Liver (tissue), 9 donors: Measurements from ENCODE around the gene LSAMP. TPM values are rescaled to one million over a fixed set of nuclear protein-coding genes. Genes with fewer than 3 reads are reported as not detected.

ENCODE experiments used
- DNase-seq: peaks from one replicate; pipeline ENCODE4 v3.0.0-alpha.2; 2017; ENCODE audit warnings: low spot score
- H3K27ac ChIP-seq, 2 donors: one replicate each; pipeline ENCODE4 v1.7.0; 2013; ENCODE audit warnings: inconsistent platforms in 2 of 2, low read length in 2 of 2, control low read depth in 1 of 2, low read depth in 1 of 2, mild to moderate bottlenecking in 1 of 2
- H3K27me3 ChIP-seq, 4 donors: one replicate each; pipeline versions ENCODE4 v1.6.1 to v1.7.0; 2013; ENCODE audit warnings: low read length in 3 of 4, inconsistent platforms in 1 of 4, mild to moderate bottlenecking in 1 of 4, moderate library complexity in 1 of 4; ENCODE audit not compliant: control insufficient read depth in 4 of 4, insufficient read depth in 4 of 4
- H3K36me3 ChIP-seq, 4 donors: one replicate each; pipeline versions ENCODE4 v1.6.1 to v1.7.0; 2013; ENCODE audit warnings: low read length in 3 of 4, mild to moderate bottlenecking in 3 of 4, low read depth in 1 of 4, moderate library complexity in 1 of 4; ENCODE audit not compliant: control insufficient read depth in 4 of 4, insufficient read depth in 3 of 4
- H3K4me1 ChIP-seq, 4 donors: one replicate each; pipeline versions ENCODE4 v1.6.1 to v1.7.0; 2013; ENCODE audit warnings: low read length in 3 of 4, mild to moderate bottlenecking in 3 of 4, moderate library complexity in 1 of 4; ENCODE audit not compliant: control insufficient read depth in 4 of 4, insufficient read depth in 4 of 4
- H3K4me3 ChIP-seq, 3 donors: one replicate each; pipeline versions ENCODE4 v1.6.1 to v1.7.0; 2013; ENCODE audit warnings: low read length in 3 of 3, control low read depth in 1 of 3, low read depth in 1 of 3, mild to moderate bottlenecking in 1 of 3
- H3K9ac ChIP-seq, 2 donors: one replicate each; pipeline ENCODE4 v1.7.0; 2013; ENCODE audit warnings: low read length in 2 of 2, mild to moderate bottlenecking in 2 of 2, moderate library complexity in 2 of 2, control low read depth in 1 of 2, low read depth in 1 of 2
- H3K9me3 ChIP-seq, 4 donors: one replicate each; pipeline versions ENCODE4 v1.6.1 to v1.7.0; 2013; ENCODE audit warnings: low read length in 3 of 4; ENCODE audit not compliant: control insufficient read depth in 4 of 4
- EGR1 ChIP-seq, 2 donors: IDR thresholded peaks; 2 replicates each; pipeline ENCODE4 v1.6.1; 2016 to 2018; ENCODE audit warnings: antibody characterized with exemption in 2 of 2, low read depth in 2 of 2
- FOXA1 ChIP-seq: IDR thresholded peaks from 2 replicates; pipeline ENCODE4 v1.6.1; 2016; ENCODE audit warnings: antibody characterized with exemption
- FOXA2 ChIP-seq: IDR thresholded peaks from 2 replicates; pipeline ENCODE4 v1.6.1; 2016; ENCODE audit warnings: antibody characterized with exemption
- GABPA ChIP-seq, 2 donors: IDR thresholded peaks in 1 of 2; conservative IDR thresholded peaks in 1 of 2; 2 replicates each; pipeline ENCODE4 v1.6.1; 2016; ENCODE audit warnings: antibody characterized with exemption in 2 of 2, mild to moderate bottlenecking in 1 of 2, moderate library complexity in 1 of 2
- HNF4A ChIP-seq, 2 donors: conservative IDR thresholded peaks; 2 replicates each; pipeline ENCODE4 v1.6.1; 2016; ENCODE audit warnings: antibody characterized with exemption in 2 of 2, mild to moderate bottlenecking in 2 of 2
- HNF4G ChIP-seq: IDR thresholded peaks from 2 replicates; pipeline ENCODE4 v1.6.1; 2016; ENCODE audit warnings: antibody characterized with exemption
- JUND ChIP-seq, 2 donors: IDR thresholded peaks; 2 replicates each; pipeline ENCODE4 v1.6.1; 2016; ENCODE audit warnings: antibody characterized with exemption in 2 of 2
- MAX ChIP-seq: IDR thresholded peaks from 2 replicates; pipeline ENCODE4 v1.6.1; 2016; ENCODE audit warnings: antibody characterized with exemption
- NR2F2 ChIP-seq: IDR thresholded peaks from 2 replicates; pipeline ENCODE4 v1.6.1; 2016; ENCODE audit warnings: antibody characterized with exemption
- RAD21 ChIP-seq, 2 donors: IDR thresholded peaks; 2 replicates each; pipeline ENCODE4 v1.6.1; 2016; ENCODE audit warnings: antibody characterized with exemption in 2 of 2, mild to moderate bottlenecking in 2 of 2
- REST ChIP-seq: IDR thresholded peaks from 2 replicates; pipeline ENCODE4 v1.6.1; 2016; ENCODE audit warnings: antibody characterized with exemption, mild to moderate bottlenecking
- RXRA ChIP-seq, 2 donors: IDR thresholded peaks; 2 replicates each; pipeline ENCODE4 v1.6.1; 2017 to 2018; ENCODE audit warnings: antibody characterized with exemption in 2 of 2, mild to moderate bottlenecking in 1 of 2
- SP1 ChIP-seq: IDR thresholded peaks from 2 replicates; pipeline ENCODE4 v1.6.1; 2018; ENCODE audit warnings: antibody characterized with exemption, mild to moderate bottlenecking
- TAF1 ChIP-seq: conservative IDR thresholded peaks from 2 replicates; pipeline ENCODE4 v1.6.1; 2016; ENCODE audit warnings: antibody characterized with exemption, mild to moderate bottlenecking
- YY1 ChIP-seq: IDR thresholded peaks from 2 replicates; pipeline ENCODE4 v1.6.1; 2016; ENCODE audit warnings: antibody characterized with exemption, mild to moderate bottlenecking
- ZBTB33 ChIP-seq: IDR thresholded peaks from 2 replicates; pipeline ENCODE4 v1.6.1; 2016; ENCODE audit warnings: antibody characterized with exemption
- WGBS: extraction: QIAGEN DNeasy Blood & Tissue Kit; methylation state at CpG from one replicate; pipeline ENCODE4 v1.1.7; 2013; 5-methylcytosine and 5-hydroxymethylcytosine counted together
- polyA plus RNA-seq, 2 donors: library from polyadenylated mRNA; stranded (reverse) in 1 of 2; unstranded in 1 of 2; fragments of 200-250 nt in 1 of 2; fragments of >200 nt in 1 of 2; fragmentation: Nextera tagmentation in 1 of 2; extraction: Ambion mirVana in 1 of 2; gene quantifications; one replicate each; pipeline versions ENCODE4 v1.2.1 to v1.2.3, GENCODE V29; 2013 to 2015
- total RNA-seq, 2 donors: library from RNA; depleted of rRNA; stranded (reverse); fragments of >200 nt; gene quantifications; one replicate each; pipeline ENCODE4 v1.2.3, GENCODE V29; 2014
- TF ChIP-seq, protein P1 (sequence below): IDR thresholded peaks from 2 replicates; pipeline ENCODE4 v1.6.1; 2016; ENCODE audit warnings: antibody characterized with exemption
- TF ChIP-seq, protein P2 (sequence below): fragments of 150-350 bp; IDR thresholded peaks from 2 replicates; pipeline ENCODE4 v1.5.1; 2017; ENCODE audit warnings: improper control_type of control experiment, low read depth, low read length; ENCODE audit not compliant: missing input control
- donor health status: healthy.
- donor health status: healthy.
- donor health status: healthy.
- donor health status: healthy.
- donor health status: healthy.

LSAMP gene
- total and polyA plus RNA-seq, 4 donors = 0.01 to 0.17 (median 0.06) TPM

- peaks cover 0 to 3% (median 0%) of the 10 kb centered on the region in 4 donors for H3K27me3 ChIP-seq
- no peaks in the 10 kb centered on the region for H3K4me1 ChIP-seq
- no peak overlapping the region for H3K27ac ChIP-seq
- TF ChIP-seq RXRA (IDR thresholded peaks at IDR 0.05) = no peak
- TF ChIP-seq RAD21 (IDR thresholded peaks at IDR 0.05) = no peak
- no peak for TF ChIP-seq EGR1 (IDR thresholded peaks at IDR 0.05; ENCODE audit: low read depth in 2 of 2)
- TF ChIP-seq SP1 = no peak
- TF ChIP-seq JUND (IDR thresholded peaks at IDR 0.05) = no peak
- no peak for TF ChIP-seq NR2F2
- no peak for TF ChIP-seq TAF1
- TF ChIP-seq FOXA1 = no peak
- no peak for TF ChIP-seq YY1
- no peak for TF ChIP-seq ZBTB33
- TF ChIP-seq REST = no peak
- no peak for TF ChIP-seq HNF4G
- TF ChIP-seq HNF4A (conservative IDR thresholded peaks at IDR 0.05) = no peak
- TF ChIP-seq, protein P1, sequence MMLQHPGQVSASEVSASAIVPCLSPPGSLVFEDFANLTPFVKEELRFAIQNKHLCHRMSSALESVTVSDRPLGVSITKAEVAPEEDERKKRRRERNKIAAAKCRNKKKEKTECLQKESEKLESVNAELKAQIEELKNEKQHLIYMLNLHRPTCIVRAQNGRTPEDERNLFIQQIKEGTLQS = no peak
- TF ChIP-seq, protein P2, sequence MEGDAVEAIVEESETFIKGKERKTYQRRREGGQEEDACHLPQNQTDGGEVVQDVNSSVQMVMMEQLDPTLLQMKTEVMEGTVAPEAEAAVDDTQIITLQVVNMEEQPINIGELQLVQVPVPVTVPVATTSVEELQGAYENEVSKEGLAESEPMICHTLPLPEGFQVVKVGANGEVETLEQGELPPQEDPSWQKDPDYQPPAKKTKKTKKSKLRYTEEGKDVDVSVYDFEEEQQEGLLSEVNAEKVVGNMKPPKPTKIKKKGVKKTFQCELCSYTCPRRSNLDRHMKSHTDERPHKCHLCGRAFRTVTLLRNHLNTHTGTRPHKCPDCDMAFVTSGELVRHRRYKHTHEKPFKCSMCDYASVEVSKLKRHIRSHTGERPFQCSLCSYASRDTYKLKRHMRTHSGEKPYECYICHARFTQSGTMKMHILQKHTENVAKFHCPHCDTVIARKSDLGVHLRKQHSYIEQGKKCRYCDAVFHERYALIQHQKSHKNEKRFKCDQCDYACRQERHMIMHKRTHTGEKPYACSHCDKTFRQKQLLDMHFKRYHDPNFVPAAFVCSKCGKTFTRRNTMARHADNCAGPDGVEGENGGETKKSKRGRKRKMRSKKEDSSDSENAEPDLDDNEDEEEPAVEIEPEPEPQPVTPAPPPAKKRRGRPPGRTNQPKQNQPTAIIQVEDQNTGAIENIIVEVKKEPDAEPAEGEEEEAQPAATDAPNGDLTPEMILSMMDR = no peak
- TF ChIP-seq FOXA2 = no peak
- TF ChIP-seq GABPA (IDR thresholded peaks at IDR 0.05 in 1 of 2, conservative IDR thresholded peaks at IDR 0.05 in 1 of 2) = no peak
- TF ChIP-seq MAX = no peak
- no peaks in the 10 kb centered on the region for H3K36me3 ChIP-seq
- 78% methylated on average over 1 of the region's 1 CpG for WGBS
- no peak overlapping the region for H3K9ac ChIP-seq
- DNase-seq = no peak
- no peaks in the 10 kb centered on the region for H3K9me3 ChIP-seq
- H3K4me3 ChIP-seq = no peak overlapping the region
Measured at GRCh38 chr3:115875460-115875859, 569.8 kb downstream of the LSAMP start.
